GM12878 (cell line): Measurements from ENCODE around the gene MAT2B. TPM values are rescaled to one million over a fixed set of nuclear protein-coding genes. Genes with fewer than 3 reads are reported as not detected.

Experiments
- ATAC-seq: fragments of 200-7000 bp; cut with Tn5 transposase; 3 replicates; pipeline ENCODE4 v1.9.1; 2020; ENCODE audit warnings: mild to moderate bottlenecking, moderate library complexity
- BruUV-seq: library from RNA; stranded (reverse); fragments of 400-500 nt; replicated peaks from 2 replicates; lab custom pipeline; 2021; lab: Mats Ljungman, UMichigan
- CTCF ChIA-PET: fragments of 300-600 bp; sonication (Branson Sonifier 250); formaldehyde crosslinking; extraction: SDS; loops from one replicate; lab custom pipeline; 2021; ENCODE audit warnings: inconsistent platforms; lab: Yijun Ruan, JAX
- POLR2A ChIA-PET: fragments of 350-600 bp; formaldehyde crosslinking; extraction: SDS; loops from one replicate; lab custom pipeline; 2021; ENCODE audit warnings: inconsistent platforms; lab: Charles Lee
- RAD21 ChIA-PET: fragments of 300-600 bp; sonication (Branson Sonifier 250); formaldehyde crosslinking; loops from one replicate; lab custom pipeline; 2023; ENCODE audit warnings: antibody characterized with exemption; ENCODE audit not compliant: unreplicated experiment; lab: Charles Lee
- SMC1A ChIA-PET: fragments of 300-600 bp; sonication (Branson Sonifier 250); formaldehyde crosslinking; loops from one replicate; lab custom pipeline; 2023; ENCODE audit not compliant: unreplicated experiment, uncharacterized antibody; lab: Charles Lee
- DNase-seq: peaks from one replicate; pipeline ENCODE4 v3.0.0-alpha.2; 2011; ENCODE audit warnings: low read depth, low spot score
- FAIRE-seq: peaks from 3 replicates; lab custom pipeline; 2011; peaks lifted over from hg19 to GRCh38; lab: Jason Lieb, UNC
- H2AFZ ChIP-seq: 2 replicates; pipeline ENCODE4 v1.6.0; 2011; ENCODE audit warnings: low read depth, low read length, control low read depth; ENCODE audit not compliant: control insufficient read depth
- H3K27ac ChIP-seq: 2 replicates; pipeline ENCODE4 v1.5.1; 2011; ENCODE audit warnings: control low read depth; ENCODE audit not compliant: control insufficient read depth, insufficient read depth
- H3K27me3 ChIP-seq, 2 experiments: replicated peaks in 1 of 2; 2 replicates each; pipeline versions ENCODE4 v1.6.0 to v1.6.1; 2011; ENCODE audit warnings: low read length in 1 of 2; ENCODE audit not compliant: control insufficient read depth in 2 of 2, insufficient read depth in 2 of 2
- H3K36me3 ChIP-seq, 2 experiments: 2 replicates each; pipeline ENCODE4 v1.5.1; 2011; ENCODE audit warnings: low read length in 1 of 2; ENCODE audit not compliant: control insufficient read depth in 2 of 2, insufficient read depth in 2 of 2
- H3K4me1 ChIP-seq: 2 replicates; pipeline ENCODE4 v1.6.1; 2011; ENCODE audit warnings: mild to moderate bottlenecking, low read length, moderate library complexity, mixed read lengths; ENCODE audit not compliant: control insufficient read depth, insufficient read depth
- H3K4me2 ChIP-seq: 2 replicates; pipeline ENCODE4 v1.6.0; 2011; ENCODE audit warnings: control low read depth; ENCODE audit not compliant: control insufficient read depth, insufficient read depth
- H3K4me3 ChIP-seq: fragments of 200-600 bp; sonication (generic); 2 replicates; pipeline ENCODE4 v1.5.1; 2016
- H3K79me2 ChIP-seq: 2 replicates; pipeline ENCODE4 v1.6.0; 2011; ENCODE audit warnings: low read length; ENCODE audit not compliant: control insufficient read depth, insufficient read depth
- H3K9ac ChIP-seq: 2 replicates; pipeline ENCODE4 v1.8.0; 2011; ENCODE audit warnings: low read length, control low read depth, mixed read lengths; ENCODE audit not compliant: control insufficient read depth, insufficient read depth
- H3K9me3 ChIP-seq: replicated peaks from 3 replicates; pipeline ENCODE4 v1.5.1; 2011; ENCODE audit warnings: mild to moderate bottlenecking, low read length; ENCODE audit not compliant: control insufficient read depth, insufficient read depth
- H4K20me1 ChIP-seq: 2 replicates; pipeline ENCODE4 v1.6.0; 2011; ENCODE audit not compliant: control insufficient read depth, insufficient read depth
- CHD1 ChIP-seq: IDR thresholded peaks from 2 replicates; pipeline ENCODE4 v1.6.1; 2012; ENCODE audit warnings: low read depth, low read length, improper control_type of control experiment
- DPF2 ChIP-seq: fragments of 450-650 bp; IDR thresholded peaks from 2 replicates; pipeline ENCODE4 v1.6.1; 2017; ENCODE audit warnings: mild to moderate bottlenecking
- FOXK2 ChIP-seq: fragments of 450-650 bp; IDR thresholded peaks from 2 replicates; pipeline ENCODE4 v1.6.1; 2017; ENCODE audit warnings: mild to moderate bottlenecking, moderate library complexity
- HCFC1 ChIP-seq: fragments of 150-350 bp; IDR thresholded peaks from 2 replicates; pipeline ENCODE4 v1.6.1; 2014; ENCODE audit warnings: low read length
- KLF5 ChIP-seq: fragments of 450-650 bp; IDR thresholded peaks from 2 replicates; pipeline ENCODE4 v1.6.1; 2014; ENCODE audit warnings: mild to moderate bottlenecking; ENCODE audit not compliant: partially characterized antibody
- MXI1 ChIP-seq: fragments of 150-350 bp; IDR thresholded peaks from 2 replicates; pipeline ENCODE4 v1.6.1; 2011; ENCODE audit warnings: low read depth, mild to moderate bottlenecking, inconsistent platforms, low read length, improper control_type of control experiment
- NFYB ChIP-seq: IDR thresholded peaks from 2 replicates; pipeline ENCODE4 v1.6.1; 2011; ENCODE audit warnings: low read depth, mild to moderate bottlenecking, low read length, improper control_type of control experiment, moderate library complexity; ENCODE audit not compliant: insufficient read depth
- PAX8 ChIP-seq: fragments of 450-650 bp; IDR thresholded peaks from 2 replicates; pipeline ENCODE4 v1.6.1; 2017; ENCODE audit warnings: mild to moderate bottlenecking, moderate library complexity
- RELA ChIP-seq: fragments of 450-650 bp; IDR thresholded peaks from 2 replicates; pipeline ENCODE4 v1.8.0; 2014; ENCODE audit warnings: borderline replicate concordance; ENCODE audit not compliant: partially characterized antibody
- SMAD5 ChIP-seq: IDR thresholded peaks from 2 replicates; pipeline ENCODE4 v1.6.1; 2016; ENCODE audit warnings: antibody characterized with exemption, low read depth
- SUPT20H ChIP-seq: IDR thresholded peaks from 2 replicates; pipeline ENCODE4 v1.6.1; 2011; ENCODE audit warnings: low read depth, mild to moderate bottlenecking, low read length, moderate library complexity, borderline replicate concordance; ENCODE audit not compliant: control insufficient read depth
- ZNF274 ChIP-seq: IDR thresholded peaks from one replicate; pipeline ENCODE4 v1.8.0; 2011; ENCODE audit not compliant: insufficient read length, insufficient read depth
- WGBS: methylation state at CpG from one replicate; pipeline ENCODE4 v1.1.6; 2016; ENCODE audit warnings: low lambda C conversion rate; ENCODE audit not compliant: insufficient replicate concordance, insufficient coverage; ENCODE audit errors: missing lambda C conversion rate; 5-methylcytosine and 5-hydroxymethylcytosine counted together
- in situ Hi-C: fragments of 300-500 bp; cut with MboI; formaldehyde crosslinking; loops from 9 replicates; pipeline ENCODE4 v1.14.3; 2018; ENCODE audit warnings: mixed read lengths
- intact Hi-C: fragments of 100-400 bp; cut with micrococcal nuclease; formaldehyde crosslinking; loops from one replicate; pipeline ENCODE4 v1.14.2; 2022; ENCODE audit not compliant: unreplicated experiment
- polyA plus RNA-seq, 11 experiments: library from polyadenylated mRNA; depleted of rRNA in 4 of 11; unstranded in 6 of 11; stranded (reverse) in 5 of 11; fragments of >200 nt; fragmentation: Nextera tagmentation in 4 of 11; fragmentation: Illumina TruSeq in 1 of 11; extraction: Ambion mirVana in 4 of 11; extraction: Trizol in 1 of 11; gene quantifications; 1 replicate in 1 of 11; 2 replicates in 10 of 11; pipeline versions ENCODE4 v1.2.1 to v1.2.3, GENCODE V29; 2011 to 2016; ENCODE audit warnings: inconsistent platforms in 2 of 11, missing spikeins in 2 of 11, low read depth in 1 of 11
- total RNA-seq, 4 experiments: library from RNA; depleted of rRNA in 3 of 4; stranded (reverse); fragments of >200 nt in 3 of 4; fragmentation: Illumina TruSeq in 1 of 4; extraction: Trizol in 1 of 4; gene quantifications; 2 replicates each; pipeline versions ENCODE4 v1.2.1 to v1.2.3, GENCODE V29; 2013 to 2021
- TF ChIP-seq, protein P1 (sequence below): IDR thresholded peaks from 2 replicates; pipeline ENCODE4 v1.6.1; 2012; ENCODE audit warnings: low read depth, low read length, improper control_type of control experiment
- TF ChIP-seq, protein P2 (sequence below): fragments of 450-650 bp; IDR thresholded peaks from 2 replicates; pipeline ENCODE4 v1.6.1; 2018; ENCODE audit warnings: mild to moderate bottlenecking, low read depth, moderate library complexity; ENCODE audit not compliant: partially characterized antibody
- TF ChIP-seq, protein P3 (sequence below): fragments of 450-650 bp; IDR thresholded peaks from 2 replicates; pipeline ENCODE4 v1.6.1; 2017; ENCODE audit warnings: mild to moderate bottlenecking, moderate library complexity

The MAT2B gene
- total and polyA plus RNA-seq, 10 of the 15 experiments (the other 5 are each of a cell fraction or from before 2014, with no cell fraction given) = 43.2 to 122 (median 63.7) TPM

DNA sequence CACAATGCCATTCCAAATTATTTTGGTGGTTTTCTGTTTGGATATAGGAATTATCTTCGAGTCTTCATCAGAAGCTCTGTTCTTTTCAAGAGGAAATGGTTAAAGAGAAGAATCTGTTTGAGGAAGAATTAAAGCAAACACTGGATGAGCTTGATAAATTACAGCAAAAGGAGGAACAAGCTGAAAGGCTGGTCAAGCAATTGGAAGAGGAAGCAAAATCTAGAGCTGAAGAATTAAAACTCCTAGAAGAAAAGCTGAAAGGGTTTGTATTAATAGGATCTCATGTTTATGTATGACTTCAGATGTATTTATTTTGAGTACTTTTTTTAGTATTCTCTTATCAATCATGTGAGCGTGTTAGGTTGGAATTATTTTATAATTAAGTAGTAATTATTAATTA lies 30.0 kb upstream of the MAT2B start (continued):
- TF ChIP-seq NFYB = no peak
- TF ChIP-seq MXI1 = no peak
- TF ChIP-seq SMAD5 = no peak
- TF ChIP-seq, protein P1, sequence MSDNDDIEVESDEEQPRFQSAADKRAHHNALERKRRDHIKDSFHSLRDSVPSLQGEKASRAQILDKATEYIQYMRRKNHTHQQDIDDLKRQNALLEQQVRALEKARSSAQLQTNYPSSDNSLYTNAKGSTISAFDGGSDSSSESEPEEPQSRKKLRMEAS = no peak
- no peak for TF ChIP-seq PAX8

DNA sequence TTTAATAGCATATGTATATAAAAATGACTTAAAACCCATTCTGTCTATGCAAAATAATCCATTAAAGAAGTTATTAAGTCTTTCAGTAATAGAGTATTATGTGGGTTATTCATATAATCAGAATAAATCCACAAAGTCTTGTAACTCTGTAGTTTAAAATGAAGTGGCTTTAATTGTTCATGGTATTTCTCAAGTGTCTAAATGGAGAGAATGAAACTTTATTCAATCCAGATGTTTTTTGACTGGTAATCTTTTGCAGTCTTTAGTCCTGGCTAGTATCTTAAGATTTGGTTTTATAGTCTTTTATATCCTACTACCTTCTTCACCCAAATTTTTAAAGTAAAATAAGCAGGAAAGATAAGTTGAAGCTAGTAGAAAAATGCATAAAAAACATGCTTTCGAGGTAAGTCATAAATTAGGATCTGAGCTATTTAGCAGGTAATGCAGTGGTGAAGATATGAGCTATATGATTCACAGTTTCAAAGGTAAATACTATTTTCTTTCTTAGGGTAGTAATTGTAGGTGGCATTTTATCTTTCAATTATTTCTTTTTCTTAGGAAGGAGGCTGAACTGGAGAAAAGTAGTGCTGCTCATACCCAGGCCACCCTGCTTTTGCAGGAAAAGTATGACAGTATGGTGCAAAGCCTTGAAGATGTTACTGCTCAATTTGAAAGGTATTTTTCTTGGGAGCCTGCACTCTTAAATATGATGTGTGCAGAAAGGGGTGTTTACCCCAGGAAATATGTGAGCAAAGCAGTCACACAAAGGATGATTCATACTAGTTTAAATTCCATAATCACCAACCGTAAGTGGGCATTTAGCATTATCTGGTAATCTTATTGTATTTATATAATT lies 27.1 kb upstream of the MAT2B start:
- H3K4me1 ChIP-seq = no peaks in the 10 kb centered on the region
- H3K36me3 ChIP-seq = peaks cover 3 to 23% of the 10 kb centered on the region in 2 experiments
- no peaks in the 10 kb centered on the region for H3K79me2 ChIP-seq
- H3K4me3 ChIP-seq = no peak overlapping the region
- WGBS = 95% methylated on average over 2 of the region's 2 CpGs
- in situ Hi-C loops = no loop called here
- ChIA-PET CTCF (interaction anchor here (1.0 kb wide), 1 partner anchor 10 kb away, joined by 3 read pairs; no protein-coding TSS in a partner anchor), SMC1A (interaction anchor here (0.8 to 1.5 kb wide), 4 partner anchors 10 to 35 kb away, joined by 3 to 4 read pairs (median 3); no protein-coding TSS in a partner anchor), POLR2A (interaction anchor here (1.6 to 3.3 kb wide), 2 partner anchors 11 to 17 kb away, joined by 5 to 9 read pairs; partner anchors contain the start of gene HMMR), RAD21 (interaction anchor here (1.0 to 1.2 kb wide), 2 partner anchors 14 to 30 kb away, joined by 3 read pairs; no protein-coding TSS in a partner anchor)
- no peak overlapping the region for H3K9ac ChIP-seq
- H3K27me3 ChIP-seq = no peaks in the 10 kb centered on the region
- intact Hi-C loops = no loop called here
- no peak overlapping the region for H2AFZ ChIP-seq
- H3K27ac ChIP-seq = no peak overlapping the region
- DNase-seq (no peak), ATAC-seq (no peak), FAIRE-seq (no peak)
- BruUV-seq = no TSS peak
- H3K4me2 ChIP-seq = no peak overlapping the region
- no peaks in the 10 kb centered on the region for H3K9me3 ChIP-seq
- H4K20me1 ChIP-seq = no peaks in the 10 kb centered on the region
- TF ChIP-seq, protein P2, sequence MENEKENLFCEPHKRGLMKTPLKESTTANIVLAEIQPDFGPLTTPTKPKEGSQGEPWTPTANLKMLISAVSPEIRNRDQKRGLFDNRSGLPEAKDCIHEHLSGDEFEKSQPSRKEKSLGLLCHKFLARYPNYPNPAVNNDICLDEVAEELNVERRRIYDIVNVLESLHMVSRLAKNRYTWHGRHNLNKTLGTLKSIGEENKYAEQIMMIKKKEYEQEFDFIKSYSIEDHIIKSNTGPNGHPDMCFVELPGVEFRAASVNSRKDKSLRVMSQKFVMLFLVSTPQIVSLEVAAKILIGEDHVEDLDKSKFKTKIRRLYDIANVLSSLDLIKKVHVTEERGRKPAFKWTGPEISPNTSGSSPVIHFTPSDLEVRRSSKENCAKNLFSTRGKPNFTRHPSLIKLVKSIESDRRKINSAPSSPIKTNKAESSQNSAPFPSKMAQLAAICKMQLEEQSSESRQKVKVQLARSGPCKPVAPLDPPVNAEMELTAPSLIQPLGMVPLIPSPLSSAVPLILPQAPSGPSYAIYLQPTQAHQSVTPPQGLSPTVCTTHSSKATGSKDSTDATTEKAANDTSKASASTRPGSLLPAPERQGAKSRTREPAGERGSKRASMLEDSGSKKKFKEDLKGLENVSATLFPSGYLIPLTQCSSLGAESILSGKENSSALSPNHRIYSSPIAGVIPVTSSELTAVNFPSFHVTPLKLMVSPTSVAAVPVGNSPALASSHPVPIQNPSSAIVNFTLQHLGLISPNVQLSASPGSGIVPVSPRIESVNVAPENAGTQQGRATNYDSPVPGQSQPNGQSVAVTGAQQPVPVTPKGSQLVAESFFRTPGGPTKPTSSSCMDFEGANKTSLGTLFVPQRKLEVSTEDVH = no peak
- TF ChIP-seq, protein P3, sequence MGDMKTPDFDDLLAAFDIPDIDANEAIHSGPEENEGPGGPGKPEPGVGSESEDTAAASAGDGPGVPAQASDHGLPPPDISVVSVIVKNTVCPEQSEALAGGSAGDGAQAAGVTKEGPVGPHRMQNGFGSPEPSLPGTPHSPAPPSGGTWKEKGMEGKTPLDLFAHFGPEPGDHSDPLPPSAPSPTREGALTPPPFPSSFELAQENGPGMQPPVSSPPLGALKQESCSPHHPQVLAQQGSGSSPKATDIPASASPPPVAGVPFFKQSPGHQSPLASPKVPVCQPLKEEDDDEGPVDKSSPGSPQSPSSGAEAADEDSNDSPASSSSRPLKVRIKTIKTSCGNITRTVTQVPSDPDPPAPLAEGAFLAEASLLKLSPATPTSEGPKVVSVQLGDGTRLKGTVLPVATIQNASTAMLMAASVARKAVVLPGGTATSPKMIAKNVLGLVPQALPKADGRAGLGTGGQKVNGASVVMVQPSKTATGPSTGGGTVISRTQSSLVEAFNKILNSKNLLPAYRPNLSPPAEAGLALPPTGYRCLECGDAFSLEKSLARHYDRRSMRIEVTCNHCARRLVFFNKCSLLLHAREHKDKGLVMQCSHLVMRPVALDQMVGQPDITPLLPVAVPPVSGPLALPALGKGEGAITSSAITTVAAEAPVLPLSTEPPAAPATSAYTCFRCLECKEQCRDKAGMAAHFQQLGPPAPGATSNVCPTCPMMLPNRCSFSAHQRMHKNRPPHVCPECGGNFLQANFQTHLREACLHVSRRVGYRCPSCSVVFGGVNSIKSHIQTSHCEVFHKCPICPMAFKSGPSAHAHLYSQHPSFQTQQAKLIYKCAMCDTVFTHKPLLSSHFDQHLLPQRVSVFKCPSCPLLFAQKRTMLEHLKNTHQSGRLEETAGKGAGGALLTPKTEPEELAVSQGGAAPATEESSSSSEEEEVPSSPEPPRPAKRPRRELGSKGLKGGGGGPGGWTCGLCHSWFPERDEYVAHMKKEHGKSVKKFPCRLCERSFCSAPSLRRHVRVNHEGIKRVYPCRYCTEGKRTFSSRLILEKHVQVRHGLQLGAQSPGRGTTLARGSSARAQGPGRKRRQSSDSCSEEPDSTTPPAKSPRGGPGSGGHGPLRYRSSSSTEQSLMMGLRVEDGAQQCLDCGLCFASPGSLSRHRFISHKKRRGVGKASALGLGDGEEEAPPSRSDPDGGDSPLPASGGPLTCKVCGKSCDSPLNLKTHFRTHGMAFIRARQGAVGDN = no peak
- TF ChIP-seq DPF2 (no peak), FOXK2 (no peak), CHD1 (no peak), RELA (no peak), HCFC1 (no peak), ZNF274 (no peak), SUPT20H (no peak), KLF5 (no peak)
